GM20431 (cell line): ENCODE measurements around the gene LEMD2.

Source experiments
- in situ Hi-C: fragments of 300-500 bp; cut with MseI, MboI; formaldehyde crosslinking; loops from one replicate; pipeline ENCODE4 v1.15.0; 2020; ENCODE audit warnings: low sequenced_read_pairs; ENCODE audit not compliant: unreplicated experiment

Gene LEMD2

GRCh38 chr6:33744895-33745546, 43.9 kb downstream of the LEMD2 start:
- in situ Hi-C loops = no loop called here

GRCh38 chr6:33744001-33744848, 44.7 kb downstream of the LEMD2 start:
- in situ Hi-C loops = no loop called here

DNA sequence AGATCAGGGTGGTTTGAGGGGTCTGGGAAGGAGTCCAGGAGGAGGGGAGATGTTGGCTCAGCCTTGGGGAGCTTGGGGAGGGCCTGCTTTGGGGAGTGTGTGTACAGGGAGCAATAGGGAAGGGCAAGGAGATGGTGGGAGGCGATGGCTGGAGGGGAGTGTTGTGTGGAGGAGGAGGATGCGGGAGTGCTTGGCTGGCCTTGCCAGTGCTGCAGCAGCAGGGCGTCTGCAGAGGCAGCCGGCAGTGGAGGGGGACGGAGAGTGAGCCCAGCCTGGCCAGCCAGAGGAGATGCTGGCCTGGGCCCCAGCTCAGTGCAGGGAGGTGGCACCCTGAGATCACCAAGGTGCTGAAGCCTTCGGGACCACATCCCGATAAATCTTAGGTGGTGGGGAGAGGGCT, 46.1 kb downstream of the LEMD2 start:
- in situ Hi-C loops = no loop called here

- in situ Hi-C loops = no loop called here
Measured at GRCh38 chr6:33742092-33742491, 46.8 kb downstream of the LEMD2 start.

GRCh38 chr6:33740794-33741193, 48.1 kb downstream of the LEMD2 start:
- in situ Hi-C loops = no loop called here

GRCh38 chr6:33740204-33740608, 48.7 kb downstream of the LEMD2 start:
- in situ Hi-C loops = no loop called here

GRCh38 chr6:33739571-33739970, 49.4 kb downstream of the LEMD2 start:
- in situ Hi-C loops = no loop called here

- in situ Hi-C loops = no loop called here
Measured at GRCh38 chr6:33738879-33739278, 50.1 kb downstream of the LEMD2 start.

- in situ Hi-C loops = no loop called here
Measured at GRCh38 chr6:33738153-33738552, 50.8 kb downstream of the LEMD2 start.

GRCh38 chr6:33737267-33738026, 51.5 kb downstream of the LEMD2 start:
- in situ Hi-C loops = no loop called here

DNA sequence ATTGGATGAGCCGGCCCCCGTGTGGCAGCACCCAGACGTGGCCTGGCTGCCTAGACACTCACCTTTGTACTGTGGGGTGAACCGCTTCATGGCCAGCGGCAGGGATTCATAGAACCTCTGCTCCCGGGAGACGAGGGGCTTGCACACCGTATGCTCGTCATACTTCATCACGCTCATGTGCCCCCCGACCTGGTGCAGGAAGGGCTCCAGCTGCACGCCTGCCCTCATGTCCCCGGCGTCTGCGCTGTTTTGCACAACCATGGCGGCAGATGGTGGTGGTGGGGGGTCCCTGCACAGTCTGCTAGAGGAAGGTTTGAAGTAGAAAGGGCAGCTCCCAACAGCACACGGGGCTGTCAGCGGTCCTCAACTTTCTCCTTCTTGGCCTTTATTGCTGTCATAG, 53.7 kb downstream of the LEMD2 start:
- in situ Hi-C loops = no loop called here

DNA sequence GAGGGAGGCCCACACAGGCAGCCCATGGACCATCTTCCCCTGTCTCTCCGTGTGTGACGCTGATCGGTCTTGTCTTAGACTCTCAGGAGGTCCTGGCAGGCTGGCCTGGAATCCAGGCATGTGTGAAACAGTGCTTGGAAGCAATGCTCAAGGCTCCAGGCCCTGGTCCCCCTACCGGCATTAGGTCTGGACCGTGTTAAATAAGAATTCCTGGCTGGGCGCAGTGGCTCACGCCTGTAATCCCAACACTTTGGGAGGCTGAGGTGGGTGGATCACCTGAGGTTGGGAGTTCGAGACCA, 55.3 kb downstream of the LEMD2 start:
- in situ Hi-C loops = no loop called here

DNA sequence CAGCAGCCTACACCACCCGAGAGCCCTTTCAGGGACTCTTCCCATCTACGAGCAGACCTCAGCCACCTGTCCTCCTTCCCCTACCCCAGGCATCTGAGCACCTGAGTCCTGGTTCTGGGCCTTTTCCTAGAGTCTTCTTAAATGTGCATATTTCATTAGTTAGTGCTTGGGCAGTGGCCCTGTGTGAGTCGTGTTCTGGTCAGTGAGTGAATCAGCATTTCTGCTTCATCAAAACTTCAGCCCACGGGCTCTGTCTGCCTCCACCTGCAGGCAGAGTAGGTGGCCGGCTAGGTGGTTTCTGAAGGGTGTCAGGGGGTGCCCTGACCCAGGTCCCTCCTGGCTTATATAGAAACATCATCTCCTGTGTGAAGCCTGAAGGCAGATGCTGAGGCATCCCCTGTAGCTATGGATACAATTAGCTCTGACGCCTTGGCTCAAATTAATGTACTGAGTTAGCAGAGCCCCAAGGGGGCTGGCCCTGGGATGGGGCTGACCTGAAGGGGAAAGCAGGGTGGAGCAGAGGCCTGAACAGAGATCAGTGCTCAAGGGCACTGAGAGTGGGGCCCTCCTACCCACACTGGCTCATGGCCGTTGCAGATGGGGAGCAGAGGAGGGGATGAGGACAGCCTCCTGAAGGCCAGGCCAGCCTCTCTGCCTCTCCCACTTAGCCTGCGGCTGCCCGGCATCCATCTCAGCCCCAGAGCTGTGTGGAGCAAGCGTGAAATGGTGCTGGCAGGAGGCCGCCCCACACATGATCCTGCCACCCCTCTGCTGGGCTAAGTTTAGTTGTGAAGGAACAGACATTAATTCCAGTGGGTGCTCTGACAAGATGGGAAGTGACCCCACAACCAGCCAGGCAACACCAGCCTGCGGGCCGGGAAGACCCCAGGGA, 55.9 kb downstream of the LEMD2 start:
- in situ Hi-C loops = no loop called here

DNA sequence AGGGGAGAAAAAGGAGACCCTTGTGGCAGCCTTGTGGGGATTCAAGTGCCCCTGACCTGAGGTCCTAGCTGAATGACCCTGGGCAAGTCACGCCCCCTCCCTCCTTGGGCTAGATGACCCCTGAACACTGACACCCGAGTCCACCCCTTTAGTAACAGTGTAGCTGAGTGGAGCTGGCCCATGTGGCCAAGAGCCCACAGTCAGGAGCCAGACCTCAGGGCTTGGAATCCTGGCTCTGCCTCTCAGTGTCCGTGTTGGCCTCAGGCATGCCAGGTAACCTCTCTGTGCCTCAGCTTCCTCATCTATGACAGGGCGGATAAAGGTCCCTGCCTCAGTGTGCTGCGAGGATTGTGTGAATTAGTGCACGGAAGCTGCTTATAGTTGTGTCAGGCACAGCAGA, 56.5 kb downstream of the LEMD2 start:
- in situ Hi-C loops = no loop called here

- in situ Hi-C loops = no loop called here
Measured at GRCh38 chr6:33731751-33732282, 57.1 kb downstream of the LEMD2 start.

DNA sequence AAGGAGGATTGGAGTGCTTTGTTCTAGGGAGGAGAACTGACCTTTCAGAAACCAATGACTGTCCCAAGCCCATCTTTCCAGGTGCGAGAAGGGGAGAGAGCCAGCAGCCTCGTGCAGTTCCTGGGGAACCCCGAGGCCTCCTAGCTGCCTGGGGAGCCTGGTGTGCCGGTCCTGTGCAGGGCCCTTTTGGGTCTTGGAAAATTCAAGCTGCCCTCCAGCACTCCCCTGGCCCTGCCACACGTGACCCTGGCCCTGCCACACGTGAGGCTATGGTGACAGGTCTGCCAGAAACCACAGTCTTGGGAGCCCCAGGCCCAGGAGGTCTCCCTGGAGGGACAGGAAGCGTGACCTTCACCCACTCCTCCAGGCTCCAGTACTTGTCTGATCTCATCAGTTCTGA, 57.9 kb downstream of the LEMD2 start:
- in situ Hi-C loops = no loop called here

- in situ Hi-C loops = no loop called here
Measured at GRCh38 chr6:33730611-33731010, 58.3 kb downstream of the LEMD2 start.

GRCh38 chr6:33729059-33729458, 59.9 kb downstream of the LEMD2 start:
- in situ Hi-C loops = no loop called here

DNA sequence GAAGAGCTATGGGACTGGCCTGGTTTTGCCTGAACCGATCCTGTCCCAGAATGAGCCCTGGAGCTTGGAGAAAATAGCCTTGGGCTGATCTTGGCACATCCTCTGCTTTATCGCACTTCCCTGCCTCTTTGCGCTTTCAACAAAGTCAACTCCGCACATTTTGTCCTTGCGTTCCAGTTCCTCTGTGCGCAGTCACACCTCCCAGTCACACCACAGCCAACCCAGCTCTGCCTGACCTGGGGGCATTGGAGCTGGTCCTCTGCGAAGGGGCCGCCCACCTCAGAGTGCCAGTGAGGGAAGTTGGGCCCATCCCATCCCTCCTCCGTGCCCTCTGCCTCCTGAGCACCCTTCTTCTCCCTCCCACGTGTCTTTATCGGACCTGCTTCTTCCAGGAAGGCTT, 60.5 kb downstream of the LEMD2 start:
- in situ Hi-C loops = no loop called here

GRCh38 chr6:33727932-33728331, 61.0 kb downstream of the LEMD2 start:
- in situ Hi-C loops = no loop called here
